ENCODE results near the gene ITGA2.

DNA sequence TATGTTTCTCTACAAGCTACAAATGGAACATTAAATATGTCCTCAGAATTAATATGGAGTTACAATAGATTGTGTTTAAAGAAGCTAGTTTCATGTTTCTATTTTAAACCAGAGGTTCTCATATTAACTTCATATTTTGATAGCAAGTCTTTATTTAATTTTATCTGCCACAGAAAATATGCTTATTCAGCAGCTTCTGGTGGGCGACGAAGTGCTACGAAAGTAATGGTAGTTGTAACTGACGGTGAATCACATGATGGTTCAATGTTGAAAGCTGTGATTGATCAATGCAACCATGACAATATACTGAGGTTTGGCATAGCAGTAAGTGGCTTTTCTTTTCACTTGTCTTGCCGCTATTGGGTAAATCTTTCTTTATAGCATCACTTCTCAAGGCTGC is 66.2 kb downstream of the ITGA2 start:
- TF ChIP-seq TAF1 (IDR thresholded peaks at IDR 0.05; ENCODE audit: borderline replicate concordance, low read depth, low read length) (no peak), POLR2AphosphoS5 (IDR thresholded peaks at IDR 0.05; ENCODE audit: low read depth, low read length) (no peak), POLR2A (IDR thresholded peaks at IDR 0.05; ENCODE audit: low read depth, low read length) (no peak)
